DMS114 treated with DMSO at 0.1 percent for 48 hours (cell line): ENCODE measurements around the gene MAML3.

Source experiments
- DNase-seq: peaks from one replicate; lab custom pipeline; 2025; ENCODE audit not compliant: unreplicated experiment; lab: John Stamatoyannopoulos, UW

The MAML3 gene

DNA sequence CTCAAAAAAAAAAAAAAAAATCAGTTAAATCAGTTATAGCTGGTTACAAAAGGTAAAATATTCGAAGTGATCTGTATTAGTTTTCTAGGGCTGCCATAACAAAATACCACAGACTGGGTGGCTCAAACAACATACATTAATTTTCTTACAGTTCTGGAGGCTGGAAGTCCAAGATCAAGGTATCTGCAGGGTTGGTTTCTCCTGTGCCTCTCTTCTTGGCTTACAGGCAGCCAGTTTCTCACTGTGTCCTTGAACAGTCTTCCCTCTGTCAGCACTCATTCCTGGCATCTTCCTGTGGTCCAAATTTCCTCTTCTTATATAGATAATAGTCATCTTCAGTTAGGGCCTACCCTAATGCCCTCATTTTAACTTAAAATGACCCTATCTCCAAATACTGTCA is 248.5 kb downstream of the MAML3 start:
- no peak for DNase-seq

DNA sequence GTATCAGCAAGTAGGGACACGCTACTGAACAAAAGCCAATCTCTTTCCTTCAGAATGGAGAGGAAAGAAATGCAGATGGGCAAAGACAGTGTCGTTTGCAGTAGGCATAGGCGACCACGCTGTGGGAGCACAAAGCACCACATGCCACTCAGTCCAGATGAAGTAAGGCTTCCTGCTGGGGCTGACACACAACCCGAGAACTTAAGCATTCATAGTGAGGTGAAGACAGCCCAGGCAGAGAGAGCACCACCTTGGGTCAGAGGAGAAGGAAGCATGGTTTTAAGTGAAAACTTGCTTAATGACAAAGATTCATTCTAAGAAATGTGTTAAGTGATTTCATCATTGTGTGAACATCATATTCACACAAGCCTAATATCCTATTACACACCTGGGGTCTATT is 249.6 kb downstream of the MAML3 start:
- no peak for DNase-seq

DNA sequence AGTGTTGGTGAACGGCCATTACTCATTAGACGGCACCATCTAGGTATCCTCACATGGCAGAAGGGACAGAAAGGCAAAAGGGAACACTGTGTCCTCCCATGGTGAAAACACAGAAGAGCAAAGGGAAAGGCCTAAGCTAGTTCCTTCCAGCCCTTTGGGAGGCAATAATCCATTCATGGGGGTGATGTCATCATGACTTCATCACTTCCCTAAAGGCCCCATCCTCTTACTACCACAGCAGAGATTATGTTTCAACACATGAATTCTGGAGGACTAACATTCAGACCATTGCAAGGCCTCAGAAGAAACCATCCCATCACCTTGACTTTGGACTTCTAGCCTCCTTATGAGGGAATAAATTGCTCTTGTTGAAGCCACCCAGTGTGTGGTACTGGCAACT is 250.1 kb downstream of the MAML3 start:
- no peak for DNase-seq

DNA sequence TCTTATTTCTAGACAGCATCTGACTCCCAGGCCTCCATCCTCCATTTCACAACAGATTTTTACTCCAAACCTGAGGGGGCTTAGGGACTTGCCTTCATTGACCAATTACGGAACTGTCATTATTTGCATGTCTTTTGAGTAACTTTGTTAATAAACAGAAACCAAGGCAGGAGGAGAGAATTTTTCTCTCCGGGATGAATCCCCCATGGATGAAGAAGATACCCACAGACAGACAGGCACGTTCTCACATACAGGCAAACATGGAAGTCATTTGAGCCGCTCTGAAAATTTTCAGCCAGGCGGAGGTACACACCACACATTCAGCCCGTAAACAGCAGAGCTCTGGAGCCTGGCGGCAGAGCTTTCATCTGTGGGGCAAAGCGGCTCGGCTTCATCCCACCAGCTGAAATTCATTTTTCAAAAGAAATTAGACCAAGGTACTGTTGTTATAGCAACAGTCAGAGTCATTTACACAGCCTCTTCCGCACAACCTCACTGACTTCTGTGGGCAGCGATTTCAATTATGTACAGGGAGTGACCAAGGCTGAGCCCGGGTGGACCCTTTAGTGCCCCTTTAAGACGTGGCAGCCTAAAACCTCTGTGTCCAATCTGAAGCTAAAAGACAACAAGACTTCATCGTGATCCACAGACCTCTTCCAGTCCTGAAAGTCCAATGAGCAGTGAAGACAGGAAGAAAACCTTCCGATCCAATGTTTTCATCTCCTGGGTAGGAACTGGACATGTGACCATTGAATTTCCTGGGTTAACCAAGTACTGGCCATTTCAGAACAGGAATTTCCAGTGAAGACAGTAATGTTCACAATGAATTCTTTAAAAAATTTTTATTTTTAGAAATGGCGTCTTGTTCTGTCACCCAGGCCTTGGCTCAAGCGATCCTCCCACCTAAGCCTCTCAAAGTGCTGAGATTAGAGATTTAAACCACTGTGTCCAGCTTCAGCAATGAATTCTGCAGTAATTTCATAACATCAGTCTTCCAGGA is 251.4 kb downstream of the MAML3 start:
- no peak for DNase-seq

DNA sequence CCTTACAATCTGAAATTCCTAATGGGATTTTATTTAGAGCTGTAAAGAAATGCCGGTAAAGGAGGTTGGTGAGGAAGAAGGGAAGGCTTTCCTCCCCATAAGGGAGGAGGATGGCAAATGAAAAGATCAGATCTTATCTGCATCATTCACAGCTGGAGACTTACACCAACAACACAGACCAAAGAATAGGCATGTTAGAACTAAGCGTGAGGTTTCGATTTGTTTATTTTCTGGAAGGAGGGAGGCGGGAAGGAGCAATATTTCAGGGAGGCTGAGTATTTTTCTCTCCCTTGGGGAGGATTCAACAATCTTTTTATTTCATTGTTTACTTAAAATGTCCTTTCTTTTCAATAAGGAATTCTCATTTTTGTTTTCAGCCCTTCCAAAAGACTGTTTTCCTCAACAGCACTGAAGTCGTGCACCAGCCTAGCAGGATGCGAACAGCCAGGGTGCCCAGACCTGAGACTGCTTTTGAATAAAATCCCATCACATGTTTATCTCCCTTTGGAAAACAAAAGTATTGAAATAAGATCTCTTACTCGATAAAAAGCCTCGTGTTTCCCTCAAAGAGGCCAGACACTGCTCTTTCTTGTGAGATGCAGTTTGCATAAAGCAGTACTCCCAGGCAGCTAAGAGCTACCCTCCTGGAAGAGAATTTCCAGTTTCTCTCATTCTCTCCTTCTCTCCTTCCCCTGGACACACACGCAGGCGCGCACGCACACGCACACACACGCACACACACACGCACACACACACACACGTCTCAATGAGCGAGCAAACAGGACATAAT is 252.3 kb downstream of the MAML3 start:
- no peak for DNase-seq

DNA sequence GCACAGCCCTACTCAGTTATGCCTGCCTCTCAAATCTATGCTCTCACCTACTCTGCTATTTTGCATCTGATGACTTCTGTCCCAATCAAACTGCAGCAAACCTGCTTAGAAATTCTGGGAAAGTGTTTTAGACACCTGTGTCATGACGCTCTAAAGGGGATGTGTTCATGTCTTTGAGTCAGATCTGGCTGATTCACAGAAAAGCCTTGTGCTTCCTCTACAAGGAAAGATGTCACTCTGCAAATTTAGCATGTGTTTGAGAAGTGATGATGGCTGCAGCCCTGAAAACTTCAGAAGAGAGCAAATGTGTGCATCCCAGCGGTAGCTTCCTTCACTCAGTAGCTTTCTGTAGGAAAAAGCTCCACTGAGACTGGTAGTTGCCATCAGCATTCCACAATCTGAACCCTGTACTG is 253.0 kb downstream of the MAML3 start:
- no peak for DNase-seq

DNA sequence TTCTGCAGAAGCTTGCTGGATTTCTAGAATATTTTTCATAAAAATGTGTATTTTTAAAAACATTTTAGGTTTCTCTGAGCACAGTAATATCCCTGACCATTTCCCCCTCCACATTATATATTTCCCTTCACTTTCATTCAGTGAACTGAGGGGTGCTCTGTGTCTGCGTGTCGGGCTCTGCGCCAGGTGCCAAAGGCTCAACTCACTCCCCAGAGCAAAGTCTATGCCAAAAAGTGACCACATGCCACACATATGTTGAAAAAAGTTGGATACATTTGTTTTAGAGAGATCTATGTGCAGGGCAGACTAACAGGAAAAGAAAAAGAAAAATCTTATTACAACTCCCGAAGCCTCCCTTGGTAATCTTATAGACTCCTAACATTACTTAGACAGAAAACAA is 254.6 kb downstream of the MAML3 start:
- no peak for DNase-seq

DNA sequence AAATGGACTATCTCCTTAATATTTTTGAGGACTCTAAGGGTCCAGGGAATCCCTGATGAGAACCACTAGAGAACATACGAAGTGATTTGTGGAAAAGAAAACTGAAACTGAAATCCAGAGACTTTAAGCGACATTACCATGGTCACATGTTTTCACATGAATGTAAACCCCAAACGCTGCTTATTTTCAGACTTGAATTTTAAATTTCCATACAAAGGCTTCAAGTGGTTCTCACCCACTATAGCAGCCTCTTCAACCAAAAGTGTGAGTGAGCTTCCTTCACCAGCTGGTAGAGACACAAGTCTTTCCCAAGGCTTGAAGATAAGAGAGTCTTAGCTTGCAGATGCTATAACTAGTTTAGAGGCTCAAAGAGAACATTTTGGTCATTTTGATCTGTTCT is 255.7 kb downstream of the MAML3 start:
- DNase-seq: no peak

DNA sequence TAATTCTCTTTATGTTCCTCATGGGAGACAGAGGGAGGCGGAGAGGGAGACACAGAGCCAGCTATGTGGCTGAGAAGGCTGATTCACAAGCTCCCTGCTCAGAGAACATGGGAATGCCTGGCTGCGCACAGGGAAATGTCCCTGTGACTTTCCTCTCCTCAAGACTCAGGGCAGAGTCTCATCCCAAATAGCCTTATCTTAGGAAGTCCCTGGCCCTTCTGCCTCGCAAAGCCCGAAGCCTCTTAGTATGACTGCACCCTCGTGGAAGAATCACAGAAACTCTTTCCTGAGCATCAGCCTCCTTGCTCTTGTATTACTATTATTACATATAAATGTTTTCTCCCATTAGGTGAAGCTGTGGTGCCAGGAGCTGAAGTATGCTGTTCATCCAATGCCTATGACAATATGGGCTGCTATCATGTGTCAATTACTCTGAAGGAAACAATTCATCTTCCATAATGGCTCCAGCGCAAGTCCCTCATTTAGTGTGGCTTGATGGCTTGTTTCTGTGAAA is 257.8 kb downstream of the MAML3 start:
- no peak for DNase-seq

DNA sequence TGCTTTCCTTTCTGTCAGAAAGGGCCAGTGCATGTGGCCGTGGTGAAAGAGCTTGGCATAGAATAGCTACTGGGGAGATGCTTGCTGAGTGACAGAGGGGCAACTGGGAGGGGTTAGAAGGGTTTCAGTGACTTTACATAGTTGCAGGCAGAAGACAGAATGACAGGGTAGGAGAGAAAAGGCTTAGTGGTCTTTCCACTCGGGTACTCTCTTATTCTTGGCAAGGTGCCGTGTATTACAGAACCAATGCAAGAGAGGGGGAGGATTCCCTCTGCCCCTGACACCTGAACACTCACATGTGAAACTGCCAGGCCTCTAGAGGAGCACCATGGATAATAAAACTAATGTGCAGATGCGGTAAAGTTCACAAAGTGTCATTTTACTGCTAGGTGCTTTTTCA is 260.2 kb downstream of the MAML3 start:
- no peak for DNase-seq

DNA sequence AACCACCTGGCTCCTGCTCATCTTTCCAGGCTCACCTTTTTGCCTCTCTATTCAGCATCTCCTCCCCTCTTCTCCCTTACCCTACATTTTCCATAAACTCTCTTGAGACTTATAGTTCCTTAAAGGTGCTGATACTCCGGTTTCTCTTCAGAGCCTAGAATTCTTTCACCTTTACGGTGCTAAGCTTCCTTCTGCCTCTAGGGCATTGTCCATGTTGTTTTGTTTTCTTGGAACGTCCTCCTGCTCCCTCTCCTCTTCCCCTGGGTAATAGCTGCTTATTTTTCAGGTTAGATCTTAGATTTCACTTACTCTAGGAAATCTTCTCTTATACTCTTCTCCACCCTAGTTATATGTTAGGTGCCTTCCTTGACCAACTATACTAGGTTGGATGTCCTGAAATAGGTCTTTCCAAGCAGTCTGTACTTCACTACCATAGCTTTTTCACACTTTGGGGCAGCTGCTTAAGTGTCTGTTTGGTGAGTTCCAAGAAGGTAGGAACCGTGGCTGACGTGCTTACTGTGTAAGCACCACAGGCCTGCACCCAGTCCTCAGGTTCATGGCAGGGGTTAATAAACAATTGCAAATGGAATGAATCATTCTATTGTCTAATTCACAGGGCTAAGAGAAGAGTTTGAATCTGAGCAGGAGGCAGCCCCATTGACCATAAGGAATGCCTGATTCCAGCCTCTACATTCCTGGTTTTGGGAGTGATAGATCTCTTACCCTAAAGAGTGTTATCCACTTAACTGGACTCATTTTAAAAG is 260.8 kb downstream of the MAML3 start:
- DNase-seq: no peak

DNA sequence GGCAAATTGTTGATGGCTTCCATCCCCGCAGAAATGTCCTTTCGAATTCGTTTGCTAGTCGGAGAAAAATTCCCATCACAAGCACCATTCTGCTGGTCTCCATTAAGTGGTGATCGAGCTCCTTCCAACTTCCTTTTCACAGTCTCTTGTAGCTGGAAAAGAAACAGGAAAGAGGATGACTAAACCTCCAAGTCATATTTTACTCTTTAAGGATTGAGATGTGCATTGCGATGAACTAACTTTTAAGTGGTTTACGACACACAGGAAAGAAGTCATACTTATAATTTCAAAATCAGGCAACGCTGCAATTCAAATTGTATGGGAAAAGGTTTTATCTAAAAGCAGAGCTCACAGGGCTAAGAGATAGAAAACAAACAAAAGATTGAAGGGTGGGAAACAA is 263.2 kb downstream of the MAML3 start:
- no peak for DNase-seq

DNA sequence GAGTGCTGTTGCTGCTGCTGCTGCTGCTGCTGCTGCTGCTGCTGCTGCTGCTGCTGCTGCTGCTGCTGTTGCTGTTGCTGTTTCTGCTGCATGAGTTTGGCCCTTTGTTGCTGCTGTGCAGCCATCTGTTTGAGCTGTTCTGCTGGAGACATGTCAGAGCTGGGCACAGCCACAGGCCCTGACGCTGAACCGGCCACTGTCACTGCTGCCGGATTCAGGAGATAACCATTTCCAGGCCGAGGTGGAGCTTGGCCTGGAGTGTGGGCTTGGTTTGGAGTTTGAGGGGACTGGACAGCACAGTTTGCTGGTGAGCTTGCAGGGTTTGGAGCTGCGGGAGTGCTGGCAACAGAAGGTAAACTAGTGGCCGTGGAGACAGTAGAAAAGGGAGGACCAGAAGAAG is 264.1 kb downstream of the MAML3 start:
- no peak for DNase-seq

DNA sequence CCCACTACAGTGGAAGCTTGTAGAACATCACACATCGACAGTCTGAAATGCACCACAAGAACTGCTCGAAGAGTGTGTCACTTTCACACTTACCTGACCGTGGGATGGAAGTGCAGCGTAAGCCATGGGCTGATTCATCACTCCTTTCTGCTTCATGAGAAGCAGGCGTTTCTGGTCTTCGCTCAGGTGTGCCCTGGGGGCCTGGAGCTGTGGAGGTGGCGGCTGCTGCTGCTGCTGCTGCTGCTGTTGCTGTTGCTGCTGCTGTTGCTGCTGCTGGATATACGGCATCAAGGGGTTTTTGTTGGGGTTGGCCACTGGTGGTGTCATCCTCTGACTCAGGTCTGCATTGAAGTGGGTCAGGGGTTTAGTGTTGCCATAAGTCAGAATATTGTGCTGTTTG is 264.7 kb downstream of the MAML3 start:
- DNase-seq: no peak

DNA sequence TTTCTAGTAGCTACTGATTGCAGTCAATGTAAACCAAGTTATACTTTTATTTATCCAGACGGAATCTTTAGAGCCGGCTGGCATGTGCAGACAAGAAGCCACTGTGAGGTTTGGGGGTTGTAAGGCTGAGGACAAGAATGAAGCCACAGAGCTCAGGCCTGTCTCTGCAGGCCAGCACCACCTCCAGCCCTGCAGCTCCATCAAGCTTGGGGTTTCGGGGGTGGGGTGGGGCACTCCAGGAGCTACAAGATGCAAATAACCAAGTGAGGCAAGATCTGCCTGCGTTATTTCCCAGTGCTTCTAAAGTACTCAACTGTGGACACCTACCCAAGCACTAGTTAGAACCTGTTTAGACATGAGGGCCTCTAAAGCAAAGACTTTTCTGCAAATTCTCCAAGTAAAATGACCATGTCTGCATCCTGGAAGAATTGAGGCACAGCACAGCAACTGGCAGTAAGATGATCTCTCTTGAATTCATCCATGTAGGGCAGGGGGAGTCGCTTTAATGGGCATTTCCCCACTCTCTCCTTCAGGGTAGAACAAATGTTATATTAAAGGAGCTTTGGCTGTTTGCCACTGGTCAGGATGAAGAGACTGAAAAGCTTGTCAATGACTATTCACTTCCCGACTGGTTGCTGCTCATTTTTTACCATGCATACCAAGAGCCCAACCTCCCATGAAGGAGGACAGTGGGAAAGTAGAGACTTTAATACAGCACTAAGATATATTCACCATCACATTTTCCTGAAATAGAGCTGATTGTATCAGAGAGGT is 265.8 kb downstream of the MAML3 start:
- no peak for DNase-seq

DNA sequence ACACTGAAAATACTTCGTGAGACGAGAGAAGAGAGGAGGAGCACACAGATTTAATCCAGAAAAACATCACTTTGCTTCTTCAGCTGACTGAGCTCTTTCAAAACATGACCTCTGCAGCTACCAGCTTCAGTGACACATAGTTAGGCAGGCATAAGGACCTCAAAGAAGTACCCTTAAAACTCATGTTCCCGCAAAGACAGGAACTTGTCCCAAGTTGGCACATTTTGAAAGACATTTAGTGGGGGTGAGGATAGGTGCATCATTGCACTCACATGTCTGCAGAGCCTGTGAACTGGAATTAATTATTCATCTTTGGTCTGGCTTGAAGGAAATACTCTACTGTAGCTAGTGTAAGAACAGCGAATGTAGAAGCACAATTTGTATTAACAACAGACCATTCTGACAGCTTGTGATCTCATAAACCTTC is 266.6 kb downstream of the MAML3 start:
- no peak for DNase-seq

DNA sequence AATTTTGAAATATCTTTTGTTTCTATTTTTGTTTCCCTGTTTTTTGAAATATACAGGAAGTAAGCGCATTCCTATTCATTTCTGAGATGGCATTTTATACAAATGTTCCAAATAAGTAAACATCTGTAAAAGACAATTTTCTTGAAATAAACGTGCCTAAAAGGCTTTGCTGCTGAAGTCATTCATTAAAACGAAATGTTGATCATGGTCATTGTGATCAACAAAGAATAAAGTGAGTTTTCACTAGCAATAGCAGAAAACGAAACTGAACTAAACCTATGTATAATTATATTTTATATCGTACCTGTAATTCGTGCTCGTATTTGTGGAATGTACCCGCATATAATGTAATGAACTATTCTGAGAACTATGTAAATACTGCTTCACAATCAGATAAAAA is 267.2 kb downstream of the MAML3 start:
- no peak for DNase-seq

DNA sequence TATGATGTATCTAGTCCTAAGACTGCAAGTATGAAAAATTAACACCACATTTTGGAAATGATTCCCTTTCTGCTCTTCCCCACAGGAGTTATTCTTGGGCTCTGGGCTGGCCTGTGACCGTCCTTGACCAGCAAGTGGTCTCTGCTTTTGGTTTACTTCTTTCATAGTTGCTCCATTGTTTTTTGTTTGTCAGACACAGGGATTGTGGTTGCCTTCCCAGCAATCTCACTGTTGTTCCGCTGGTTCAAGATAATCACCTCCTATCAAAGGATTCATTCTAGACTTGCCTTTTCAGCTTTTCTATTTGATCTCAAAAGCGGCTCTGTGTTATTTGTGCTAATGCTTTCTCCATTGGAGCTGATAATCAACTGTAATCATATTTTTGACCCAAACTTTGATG is 269.5 kb downstream of the MAML3 start:
- no peak for DNase-seq

DNA sequence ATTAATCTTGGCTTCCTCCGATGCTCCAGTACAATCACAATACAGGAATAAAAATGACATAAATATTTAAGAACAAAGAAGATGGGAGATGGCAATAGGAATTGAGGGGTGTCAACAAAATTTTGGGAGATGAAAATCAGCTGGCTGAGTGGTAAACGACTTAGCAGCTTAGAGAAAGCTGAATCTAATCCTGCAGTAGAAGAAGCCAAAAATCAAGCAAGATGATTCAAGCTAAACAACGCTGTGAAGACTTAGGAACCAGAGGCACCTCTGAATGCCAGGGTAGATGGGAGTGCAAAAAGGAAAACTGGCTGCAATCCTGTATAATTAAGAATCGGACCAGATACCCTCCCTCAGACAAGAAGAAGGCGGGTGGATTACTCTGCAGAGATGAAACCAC is 273.1 kb downstream of the MAML3 start:
- no peak for DNase-seq

DNA sequence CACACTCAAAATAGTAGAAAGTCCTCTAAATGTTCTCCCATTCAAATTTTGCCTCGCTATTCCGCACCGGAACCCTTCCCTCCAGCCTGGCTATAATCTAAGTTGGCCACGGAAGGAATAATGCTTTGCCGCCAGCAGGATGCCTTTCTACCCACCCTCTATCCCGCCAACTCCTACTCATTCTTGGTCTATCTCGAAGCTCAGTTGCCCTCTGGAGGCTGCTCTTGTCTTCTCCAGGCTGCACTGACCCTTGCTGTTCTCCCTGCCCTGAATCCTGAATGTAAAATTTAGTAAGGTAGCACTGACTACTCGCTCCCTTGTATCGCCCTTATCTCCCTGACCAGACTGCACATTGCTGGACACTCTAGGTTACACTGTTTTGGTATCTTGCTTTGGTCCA is 275.9 kb downstream of the MAML3 start:
- no peak for DNase-seq
